C4-2B (cell line): ENCODE results near the gene NEAT1.

Source experiments
- CTCF ChIP-seq: fragments of 450-650 bp; conservative IDR thresholded peaks from 2 replicates; pipeline ENCODE4 v1.5.1; 2017; ENCODE audit warnings: mild to moderate bottlenecking
- ZFX ChIP-seq: fragments of 450-650 bp; IDR thresholded peaks from 2 replicates; pipeline ENCODE4 v1.6.1; 2017

- TF ChIP-seq CTCF, result no peak
- no peak for TF ChIP-seq ZFX
Observed at GRCh38 chr11:65440831-65441499, 18.4 kb downstream of the NEAT1 start.
